Skeletal muscle tissue (tissue), 4 donors: ENCODE results near the gene LZTS2. TPM values are rescaled to one million over a fixed set of nuclear protein-coding genes. Genes with fewer than 3 reads are reported as not detected.

Source experiments
- H3K27ac ChIP-seq: one replicate; pipeline ENCODE4 v1.7.0; 2013; ENCODE audit warnings: mild to moderate bottlenecking, low read depth, low read length, inconsistent platforms
- H3K27me3 ChIP-seq, 3 donors: one replicate each; pipeline ENCODE4 v1.7.0; 2013; ENCODE audit warnings: low read length in 3 of 3; ENCODE audit not compliant: control insufficient read depth in 3 of 3, insufficient read depth in 3 of 3
- H3K36me3 ChIP-seq, 3 donors: one replicate each; pipeline ENCODE4 v1.7.0; 2013; ENCODE audit warnings: low read length in 3 of 3; ENCODE audit not compliant: control insufficient read depth in 3 of 3, insufficient read depth in 3 of 3
- H3K4me1 ChIP-seq, 3 donors: one replicate each; pipeline ENCODE4 v1.7.0; 2013; ENCODE audit warnings: low read length in 3 of 3, mild to moderate bottlenecking in 3 of 3; ENCODE audit not compliant: control insufficient read depth in 3 of 3, insufficient read depth in 3 of 3
- H3K4me3 ChIP-seq, 3 donors: one replicate each; pipeline ENCODE4 v1.7.0; 2013; ENCODE audit warnings: low read length in 3 of 3
- H3K9ac ChIP-seq, 3 donors: one replicate each; pipeline ENCODE4 v1.7.0; 2013; ENCODE audit warnings: low read length in 3 of 3, mild to moderate bottlenecking in 3 of 3, moderate library complexity in 2 of 3, low read depth in 1 of 3
- H3K9me3 ChIP-seq, 3 donors: one replicate each; pipeline ENCODE4 v1.7.0; 2013; ENCODE audit warnings: low read length in 3 of 3; ENCODE audit not compliant: control insufficient read depth in 3 of 3
- total RNA-seq: library from RNA; depleted of rRNA; stranded (reverse); fragments of >200 nt; gene quantifications from one replicate; pipeline ENCODE4 v1.2.3, GENCODE V29; 2014
- donor health status: Osteomylitis.

The LZTS2 gene
- total RNA-seq, 1 donor from 2014 or later: 37.6 TPM

DNA sequence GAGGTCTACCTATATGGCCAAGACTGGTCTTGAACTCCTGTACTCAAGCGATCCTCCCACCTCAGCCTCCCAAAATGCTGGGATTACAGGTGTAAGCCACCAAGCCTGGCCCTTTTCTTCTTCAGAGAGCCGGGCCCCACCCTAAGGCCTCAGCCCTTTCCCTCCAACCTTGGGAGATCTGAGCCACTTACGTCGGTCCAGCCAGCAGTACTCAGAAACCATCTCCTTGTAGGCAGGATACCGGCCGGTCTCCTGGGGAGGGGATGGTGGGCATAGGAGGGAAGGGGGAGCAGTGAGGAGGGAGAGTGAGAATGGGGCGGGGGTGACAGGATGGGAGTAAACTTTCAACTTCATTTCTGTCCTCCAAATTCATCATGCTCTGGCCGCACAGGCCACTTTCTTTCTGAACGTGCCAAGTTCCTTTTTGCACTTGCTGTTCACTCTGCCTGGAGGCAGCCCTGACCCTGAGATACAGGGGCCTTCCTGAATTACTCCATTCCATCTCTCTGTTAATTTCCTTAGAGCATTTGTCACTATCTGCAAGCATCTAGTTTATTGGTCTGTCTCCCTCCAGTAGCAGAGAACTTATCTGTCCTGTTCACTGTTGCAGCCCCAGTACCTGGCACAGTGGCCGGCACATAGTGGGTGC is 20.9 kb downstream of the LZTS2 start:
- Histone ChIP-seq H3K4me3 (no peak overlapping the region), H3K27me3 (peaks cover 12 to 14% (median 14%) of the 10 kb centered on the region in 3 donors), H3K9me3 (no peaks in the 10 kb centered on the region), H3K9ac (no peak overlapping the region), H3K36me3 (no peaks in the 10 kb centered on the region), H3K27ac (no peak overlapping the region), H3K4me1 (peaks cover 0 to 9% (median 7%) of the 10 kb centered on the region in 3 donors)

GRCh38 chr10:101021239-101021638 is 21.6 kb downstream of the LZTS2 start:
- peaks cover 0 to 9% (median 7%) of the 10 kb centered on the region in 3 donors for H3K4me1 ChIP-seq
- no peak overlapping the region for H3K27ac ChIP-seq
- H3K9me3 ChIP-seq: no peaks in the 10 kb centered on the region
- peaks cover 9 to 14% (median 13%) of the 10 kb centered on the region in 3 donors for H3K27me3 ChIP-seq
- no peaks in the 10 kb centered on the region for H3K36me3 ChIP-seq
- no peak overlapping the region for H3K9ac ChIP-seq
- no peak overlapping the region for H3K4me3 ChIP-seq

DNA sequence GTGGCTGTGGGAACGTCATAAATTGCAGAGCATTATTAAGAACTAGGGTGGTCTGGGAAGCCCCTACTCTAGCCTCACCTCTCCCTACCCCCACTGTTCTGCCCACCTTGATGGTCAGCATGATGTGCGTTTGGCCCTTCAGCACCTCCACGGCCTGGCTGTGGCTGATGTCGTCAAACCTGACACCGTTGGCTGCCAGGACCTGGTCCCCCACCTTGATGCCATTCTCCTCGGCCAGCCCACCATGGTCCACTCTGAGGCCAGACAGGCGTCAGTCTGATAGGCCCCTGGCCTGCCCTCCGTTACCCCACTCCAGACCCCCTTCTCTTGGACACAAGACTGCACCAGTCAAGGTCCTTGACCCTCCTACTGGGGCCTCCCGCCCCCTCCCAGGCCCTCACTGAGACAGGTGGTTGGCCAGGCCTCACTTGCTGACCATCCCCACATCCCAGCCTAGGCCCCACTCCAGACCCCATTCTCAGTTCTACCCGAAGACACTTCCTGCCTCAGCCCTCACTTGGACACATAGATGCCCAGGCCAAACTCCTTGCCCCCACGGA is 22.2 kb downstream of the LZTS2 start:
- Histone ChIP-seq H3K4me1 (peaks cover 0 to 9% (median 7%) of the 10 kb centered on the region in 3 donors), H3K27me3 (peaks cover 4 to 9% (median 8%) of the 10 kb centered on the region in 3 donors)

GRCh38 chr10:101022967-101023705 is 23.5 kb downstream of the LZTS2 start:
- no peak overlapping the region for H3K27ac ChIP-seq
- H3K4me1 ChIP-seq: peaks cover 0 to 9% (median 7%) of the 10 kb centered on the region in 3 donors
- no peaks in the 10 kb centered on the region for H3K9me3 ChIP-seq
- H3K27me3 ChIP-seq: peaks cover 0 to 4% (median 4%) of the 10 kb centered on the region in 3 donors
- H3K36me3 ChIP-seq: no peaks in the 10 kb centered on the region
- H3K9ac ChIP-seq: no peak overlapping the region
- no peak overlapping the region for H3K4me3 ChIP-seq

More for the DNA sequence above, 22.2 kb downstream of the LZTS2 start:
- H3K9me3 ChIP-seq: no peaks in the 10 kb centered on the region
- H3K9ac ChIP-seq: no peak overlapping the region
- H3K27ac ChIP-seq: no peak overlapping the region
- no peaks in the 10 kb centered on the region for H3K36me3 ChIP-seq
- no peak overlapping the region for H3K4me3 ChIP-seq

DNA sequence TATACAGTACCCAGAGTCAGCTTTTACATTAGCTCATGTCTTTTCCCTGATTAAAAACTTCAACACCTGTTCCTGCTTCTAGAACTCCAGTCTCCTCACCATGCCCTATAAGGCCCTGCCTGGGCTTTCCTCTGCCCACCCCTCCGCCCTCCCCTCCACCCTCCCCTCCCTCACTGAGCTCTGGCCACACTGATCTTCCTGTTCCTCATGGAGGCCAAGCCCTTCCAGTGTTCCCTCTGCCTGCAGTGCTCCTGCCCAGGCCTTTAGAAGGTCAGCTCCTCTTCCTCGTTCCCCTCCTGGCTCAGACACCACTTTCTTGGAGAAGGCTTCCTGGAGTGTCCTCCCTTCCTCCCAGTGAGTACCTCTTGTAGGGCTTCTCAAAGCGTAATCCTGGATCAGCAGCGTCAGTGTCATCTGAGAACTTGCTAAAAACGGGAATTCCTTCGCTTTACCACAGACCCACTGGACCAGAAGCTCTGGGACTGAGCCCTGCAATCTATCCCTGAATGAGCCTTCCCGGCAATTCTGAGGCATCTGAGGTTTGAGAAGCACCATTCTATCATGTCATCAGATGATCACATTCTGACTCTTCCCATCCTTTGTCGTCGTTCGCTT is 27.6 kb downstream of the LZTS2 start:
- no peak overlapping the region for H3K9ac ChIP-seq
- no peak overlapping the region for H3K27ac ChIP-seq
- H3K4me3 ChIP-seq: no peak overlapping the region
- H3K36me3 ChIP-seq: no peaks in the 10 kb centered on the region
- H3K27me3 ChIP-seq: no peaks in the 10 kb centered on the region
- H3K4me1 ChIP-seq: peaks cover 14 to 20% (median 19%) of the 10 kb centered on the region in 3 donors
- H3K9me3 ChIP-seq: no peaks in the 10 kb centered on the region

DNA sequence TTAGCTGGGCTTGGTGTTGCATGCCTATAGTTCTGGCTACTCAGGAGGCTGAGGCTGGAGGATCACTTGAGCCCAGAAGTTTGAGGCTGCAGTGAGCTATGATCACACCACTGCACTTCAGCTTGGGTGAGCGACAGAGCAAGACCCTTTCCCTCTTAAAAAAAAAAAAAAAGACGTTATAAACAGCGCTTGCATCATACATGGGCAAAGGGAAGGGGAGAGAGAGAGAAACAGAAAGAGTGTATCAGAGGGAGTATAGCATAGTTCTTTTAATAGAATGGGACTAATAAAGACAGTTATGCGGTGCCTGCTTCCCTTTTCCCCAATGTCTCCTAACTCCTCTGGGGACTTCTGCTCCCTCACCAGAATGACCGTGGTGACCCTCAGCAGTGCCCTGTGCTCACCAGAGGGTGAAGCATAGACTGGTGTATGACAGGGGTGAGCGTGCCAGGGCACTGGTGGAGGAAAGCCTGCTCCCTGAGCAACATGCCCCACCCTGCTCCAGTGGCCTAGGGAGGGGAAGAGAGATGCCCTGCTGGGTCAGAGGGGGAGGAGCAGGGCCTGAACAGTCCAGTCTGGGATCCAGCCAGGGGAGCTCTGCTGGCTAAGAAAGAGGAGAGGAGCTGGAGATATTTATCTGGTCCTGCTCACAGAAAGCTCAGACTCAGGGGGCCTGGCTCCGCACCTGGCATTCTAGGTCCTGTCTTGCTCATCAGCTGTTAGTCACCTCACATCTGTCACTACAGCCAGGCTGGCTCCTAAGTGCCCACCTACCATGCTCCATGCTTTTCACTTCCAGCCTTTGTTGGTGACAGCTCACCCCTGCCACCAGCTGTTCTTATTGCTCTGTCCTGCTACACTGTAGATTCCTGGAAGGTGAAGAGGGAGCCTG is 29.1 kb downstream of the LZTS2 start:
- Histone ChIP-seq H3K9ac (peak overlapping the region in 1 of 3 donors; percentile 25), H3K36me3 (no peaks in the 10 kb centered on the region), H3K27ac (no peak overlapping the region), H3K9me3 (no peaks in the 10 kb centered on the region), H3K4me1 (peaks cover 23 to 32% (median 29%) of the 10 kb centered on the region in 3 donors), H3K27me3 (no peaks in the 10 kb centered on the region), H3K4me3 (no peak overlapping the region)

DNA sequence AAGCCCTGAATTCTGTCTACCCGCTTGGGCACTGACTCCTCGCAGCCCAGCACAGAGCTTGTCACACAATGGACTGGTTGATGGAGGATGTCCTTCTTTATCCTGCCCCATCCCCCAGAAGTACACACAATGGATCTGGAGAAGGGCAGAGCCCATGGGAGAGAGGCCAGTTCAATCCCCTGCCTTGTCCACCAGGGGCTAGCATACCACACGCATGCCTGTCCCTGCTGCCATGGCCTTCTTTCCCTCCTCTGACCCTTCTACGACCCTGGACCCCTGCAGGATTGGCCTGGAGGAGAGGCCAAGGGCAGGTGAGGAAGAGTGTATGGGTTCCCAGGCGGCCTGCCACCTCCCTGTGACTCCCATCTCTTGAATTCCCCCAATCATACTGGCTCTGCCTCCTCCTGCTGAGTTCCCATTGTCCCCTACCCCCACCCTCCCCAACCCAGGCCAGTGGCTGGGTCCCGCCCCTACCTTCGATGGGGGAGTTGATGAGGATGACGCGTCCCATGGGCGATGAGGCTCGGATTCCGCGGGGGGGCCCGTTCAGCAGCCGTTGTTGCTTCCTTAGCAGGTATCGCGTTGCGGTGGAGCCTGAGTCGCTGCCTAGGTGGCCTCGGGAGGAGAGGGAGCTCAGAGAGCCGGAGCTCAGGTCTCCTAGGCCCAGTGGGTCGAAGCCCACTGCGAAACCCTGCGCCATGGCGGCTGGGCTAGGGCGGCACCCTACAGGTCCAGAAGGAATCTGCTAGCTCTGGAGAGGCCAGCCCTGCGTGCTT is 30.1 kb downstream of the LZTS2 start:
- Histone ChIP-seq H3K9ac (peak overlapping the region in 1 of 3 donors; percentile 3), H3K4me3 (no peak overlapping the region), H3K4me1 (peaks cover 23 to 32% (median 29%) of the 10 kb centered on the region in 3 donors), H3K9me3 (no peaks in the 10 kb centered on the region), H3K27ac (no peak overlapping the region), H3K36me3 (peaks cover 0 to 2% (median under 1%) of the 10 kb centered on the region in 3 donors), H3K27me3 (no peaks in the 10 kb centered on the region)

DNA sequence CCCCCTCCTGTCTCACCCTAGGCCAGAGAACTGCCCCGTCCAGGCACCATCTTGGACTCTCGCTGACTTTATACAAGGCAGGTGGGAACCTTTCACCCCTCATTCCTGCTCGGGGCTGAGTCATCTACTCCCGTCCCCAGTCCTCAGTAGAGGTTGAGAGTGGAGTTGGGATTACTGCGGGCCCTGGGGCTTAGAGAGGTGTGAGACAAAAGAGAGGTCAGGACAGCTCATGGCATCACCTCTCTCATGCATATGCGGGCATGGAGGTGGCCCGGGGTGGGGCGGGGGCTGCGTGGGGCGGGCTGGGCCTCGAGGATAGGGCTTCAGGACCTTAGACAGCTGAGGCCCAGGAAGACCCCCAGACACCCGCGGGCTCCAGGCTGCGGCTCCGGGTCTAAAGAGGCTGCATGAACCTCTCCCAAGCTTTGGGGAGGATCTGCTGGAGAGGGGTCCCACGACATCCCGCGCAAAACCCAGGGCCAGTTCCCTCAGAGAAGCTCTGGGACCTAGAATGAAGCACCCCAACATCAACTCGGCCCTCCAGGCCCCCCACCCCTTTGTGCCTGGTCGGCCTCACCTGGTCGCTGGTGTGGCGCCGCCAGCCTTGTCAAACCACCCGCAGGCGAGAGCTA is 31.0 kb downstream of the LZTS2 start:
- peak overlapping the region in 1 of 3 donors; percentile 77 for H3K9ac ChIP-seq
- peak overlapping the region; percentile 88 to 89 (median 88) for H3K4me3 ChIP-seq
- no peaks in the 10 kb centered on the region for H3K27me3 ChIP-seq
- no peak overlapping the region for H3K27ac ChIP-seq
- peaks cover 23 to 32% (median 29%) of the 10 kb centered on the region in 3 donors for H3K4me1 ChIP-seq
- H3K36me3 ChIP-seq: peaks cover 9 to 10% (median 10%) of the 10 kb centered on the region in 3 donors
- H3K9me3 ChIP-seq: no peaks in the 10 kb centered on the region
